BJ (cell line): Measurements from ENCODE around the gene INPP5B. TPM values are rescaled to one million over a fixed set of nuclear protein-coding genes. Genes with fewer than 3 reads are reported as not detected.
A peak's percentile ranks its signal among the peaks of the same experiment; 100 is the strongest.

Experiments used
- CTCF ChIA-PET: fragments of 350-600 bp; formaldehyde crosslinking; extraction: SDS; loops from one replicate; lab custom pipeline; 2021; ENCODE audit warnings: antibody characterized with exemption, inconsistent platforms; lab: Yijun Ruan, JAX
- POLR2A ChIA-PET: fragments of 300-600 bp; sonication (Branson Sonifier 250); formaldehyde crosslinking; extraction: SDS; loops from one replicate; lab custom pipeline; 2021; ENCODE audit warnings: antibody characterized with exemption; lab: Charles Lee
- DNase-seq: peaks from one replicate; pipeline ENCODE4 v3.0.0-alpha.2; 2011; ENCODE audit warnings: low read depth
- H3K27me3 ChIP-seq: 2 replicates; pipeline ENCODE4 v1.6.0; 2011; ENCODE audit warnings: low read length; ENCODE audit not compliant: control insufficient read depth, insufficient read depth
- H3K36me3 ChIP-seq: 2 replicates; pipeline ENCODE4 v1.5.1; 2011; ENCODE audit warnings: low read length; ENCODE audit not compliant: control insufficient read depth, insufficient read depth
- H3K4me3 ChIP-seq: 2 replicates; pipeline ENCODE4 v1.5.1; 2011; ENCODE audit warnings: low read depth, mild to moderate bottlenecking, control low read depth, low read length
- CTCF ChIP-seq: IDR thresholded peaks from 2 replicates; pipeline ENCODE4 v1.5.1; 2011; ENCODE audit warnings: low read depth, mild to moderate bottlenecking, control low read depth, inconsistent platforms, low read length, moderate library complexity; ENCODE audit not compliant: insufficient read depth
- polyA plus RNA-seq: library from polyadenylated mRNA; depleted of rRNA; stranded (reverse); fragments of >200 nt; gene quantifications from 2 replicates; pipeline ENCODE4 v1.2.3, GENCODE V29; 2011; rRNA removed
- small RNA-seq: library from RNA; depleted of rRNA; stranded (forward); fragments of <200 nt; gene quantifications from one replicate; pipeline ENCODE3, GENCODE V24; 2012; ENCODE audit warnings: low replicate concordance, low read depth; ENCODE audit not compliant: insufficient read length

INPP5B gene
- polyA plus RNA-seq, 1 experiment: 21.9 TPM

- CTCF ChIA-PET: interaction anchor here (1.1 to 1.3 kb wide), 2 partner anchors 9 to 43 kb away, joined by 4 to 6 read pairs; no protein-coding TSS in a partner anchor
- POLR2A ChIA-PET: no interaction called here
These were observed 129.4 kb downstream of the INPP5B start for GRCh38 chr1:37817481-37817880.

GRCh38 chr1:37814252-37814651, 132.6 kb downstream of the INPP5B start:
- H3K4me3 ChIP-seq: no peak overlapping the region
- no peak for TF ChIP-seq CTCF
- POLR2A ChIA-PET: no interaction called here
- CTCF ChIA-PET: no interaction called here
- H3K36me3 ChIP-seq: peaks cover 10% of the 10 kb centered on the region
- H3K27me3 ChIP-seq: no peaks in the 10 kb centered on the region
- DNase-seq: no peak

More at GRCh38 chr1:37817481-37817880, 129.4 kb downstream of the INPP5B start:
- no peak overlapping the region for H3K4me3 ChIP-seq
- no peak for DNase-seq
- H3K36me3 ChIP-seq: peaks cover 24% of the 10 kb centered on the region
- TF ChIP-seq CTCF: no peak
- H3K27me3 ChIP-seq: no peaks in the 10 kb centered on the region

GRCh38 chr1:37813529-37814145, 133.2 kb downstream of the INPP5B start:
- DNase-seq: no peak
- no peak for TF ChIP-seq CTCF
- H3K36me3 ChIP-seq: peaks cover 10% of the 10 kb centered on the region
- no peak overlapping the region for H3K4me3 ChIP-seq
- ChIA-PET CTCF (no interaction called here), POLR2A (no interaction called here)
- H3K27me3 ChIP-seq: no peaks in the 10 kb centered on the region

- peaks cover 8% of the 10 kb centered on the region for H3K36me3 ChIP-seq
- H3K4me3 ChIP-seq: no peak overlapping the region
- ChIA-PET CTCF (interaction anchor here (1.2 kb wide), 1 partner anchor 48 kb away, joined by 5 read pairs; the partner anchor contains the start of gene MTF1), POLR2A (no interaction called here)
- H3K27me3 ChIP-seq: no peaks in the 10 kb centered on the region
- peak; percentile 87 for TF ChIP-seq CTCF
- no peak for DNase-seq
These were observed 135.7 kb downstream of the INPP5B start for GRCh38 chr1:37811027-37811655.

Small RNA genes lying within 50 kb of the gene (small RNA-seq; reads per million reads assigned to genes)
- gene RF00017 (not detected), gene RF00092 (not detected), gene RNU6-510P (not detected), gene RNU6-584P (not detected)

Other genes starting within 250 kb of the INPP5B start
- 0.04 TPM in 1 of 2 replicates, not detected in the other for gene EPHA10, start 181.9 kb downstream of the INPP5B start, polyA plus RNA-seq
- 2.5 and 4.0 TPM in 2 replicates for gene MANEAL, start 153.2 kb downstream of the INPP5B start, polyA plus RNA-seq
- 30.9 and 34.1 TPM in 2 replicates for gene C1orf122, start 139.3 kb downstream of the INPP5B start, polyA plus RNA-seq
- gene YRDC, start 138.8 kb downstream of the INPP5B start, polyA plus RNA-seq: 15.1 and 19.8 TPM in 2 replicates
- gene MTF1, start 87.5 kb downstream of the INPP5B start, polyA plus RNA-seq: 6.9 and 7.7 TPM in 2 replicates
- 26.2 and 47.1 TPM in 2 replicates for gene SF3A3, start 43.0 kb upstream of the INPP5B start, polyA plus RNA-seq
- gene FHL3, start 58.5 kb upstream of the INPP5B start, polyA plus RNA-seq: 7.9 and 13.0 TPM in 2 replicates
- gene UTP11, start 65.7 kb upstream of the INPP5B start, polyA plus RNA-seq: 18.3 and 29.6 TPM in 2 replicates
- gene POU3F1, start 99.7 kb upstream of the INPP5B start, polyA plus RNA-seq: not detected in 2 replicates